HFFc6 (cell line): Measurements from ENCODE around the gene HDAC10. TPM values are rescaled to one million over a fixed set of nuclear protein-coding genes. Genes with fewer than 3 reads are reported as not detected.
A peak's percentile ranks its signal among the peaks of the same experiment; 100 is the strongest.

Experiments used
- DNase-seq: peaks from one replicate; pipeline ENCODE4 v3.0.0-alpha.2; 2018
- H3K27ac Mint-ChIP-seq: 2 replicates; pipeline ENCODE4 v1.8.0; 2020; ENCODE audit warnings: mild to moderate bottlenecking, mixed read lengths
- H3K27me3 Mint-ChIP-seq: 2 replicates; pipeline ENCODE4 v1.8.0; 2021; ENCODE audit warnings: mild to moderate bottlenecking, moderate library complexity, mixed read lengths; ENCODE audit not compliant: insufficient read depth
- H3K36me3 Mint-ChIP-seq: 2 replicates; pipeline ENCODE4 v1.8.0; 2021; ENCODE audit warnings: low read depth, mixed read lengths
- H3K4me1 Mint-ChIP-seq: 2 replicates; pipeline ENCODE4 v1.8.0; 2020; ENCODE audit warnings: low read depth, mixed read lengths
- H3K4me3 Mint-ChIP-seq: 2 replicates; pipeline ENCODE4 v1.8.0; 2020; ENCODE audit warnings: mild to moderate bottlenecking, moderate library complexity, mixed read lengths
- H3K9me3 Mint-ChIP-seq: 2 replicates; pipeline ENCODE4 v1.8.0; 2020; ENCODE audit warnings: mild to moderate bottlenecking, mixed read lengths
- CTCF ChIP-seq: fragments of 200-600 bp; sonication (generic); IDR thresholded peaks from 2 replicates; pipeline ENCODE4 v1.5.0; 2021; ENCODE audit warnings: antibody characterized with exemption, mild to moderate bottlenecking
- total RNA-seq, 6 experiments: library from RNA; stranded (reverse); fragmentation: NEBNext Ultra II Directional; extraction: Animal tissue kit (Norgen Biotek cat#: 25700); gene quantifications; 2 replicates in 1 of 6; 3 replicates in 5 of 6; pipeline ENCODE4 v1.2.3, GENCODE V29; 2021

Gene HDAC10
- total RNA-seq, 6 experiments from 2014 or later, result 24.2 to 30.9 (median 28.9) TPM

DNA sequence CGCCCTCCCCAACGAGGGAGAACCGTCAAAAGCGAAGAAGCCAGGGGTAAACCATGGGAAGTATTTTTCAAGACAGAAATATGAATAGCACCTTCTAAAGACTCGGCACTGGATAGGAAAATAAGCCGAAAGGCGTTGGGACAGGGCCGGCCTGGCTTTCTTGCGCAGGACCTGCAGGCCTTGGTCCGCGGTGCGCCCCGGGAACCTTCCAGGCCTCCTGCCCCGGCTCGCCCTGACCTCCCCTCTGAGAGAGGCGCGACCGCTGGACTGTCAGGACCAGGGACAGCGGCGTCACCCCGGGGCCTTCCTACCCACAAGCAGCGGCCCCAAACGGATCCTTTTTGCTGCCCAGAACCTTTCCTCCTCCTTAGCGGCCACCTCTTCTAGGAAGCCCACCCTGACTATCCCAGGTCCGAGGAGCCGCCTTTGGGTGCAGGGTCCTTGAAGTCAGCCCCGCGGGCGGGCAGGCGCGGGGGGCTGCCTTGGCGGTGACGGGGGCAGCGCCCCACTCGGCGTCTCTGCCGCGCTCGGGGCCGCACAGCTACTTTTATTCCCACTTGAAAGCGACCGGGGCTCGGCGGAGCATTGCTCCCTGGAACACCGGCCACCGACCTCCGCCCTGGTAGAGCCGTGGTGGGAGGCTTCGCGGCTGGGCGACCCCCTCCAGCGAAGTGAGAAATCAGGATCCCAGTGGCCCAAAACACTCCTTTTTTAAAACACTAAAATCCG lies 19.8 kb upstream of the HDAC10 start:
- peaks cover 7% of the 10 kb centered on the region; the same call in 1 of the 2 replicates for H3K4me1 Mint-ChIP-seq
- no peak for TF ChIP-seq CTCF
- H3K4me3 Mint-ChIP-seq, result peak overlapping the region; percentile 69
- H3K27ac Mint-ChIP-seq, result no peak overlapping the region
- peak; percentile 63 for DNase-seq
- peaks cover 8% of the 10 kb centered on the region for H3K27me3 Mint-ChIP-seq
- H3K9me3 Mint-ChIP-seq, result no peaks in the 10 kb centered on the region
- peaks cover 6% of the 10 kb centered on the region; the same call in 1 of the 2 replicates for H3K36me3 Mint-ChIP-seq

DNA sequence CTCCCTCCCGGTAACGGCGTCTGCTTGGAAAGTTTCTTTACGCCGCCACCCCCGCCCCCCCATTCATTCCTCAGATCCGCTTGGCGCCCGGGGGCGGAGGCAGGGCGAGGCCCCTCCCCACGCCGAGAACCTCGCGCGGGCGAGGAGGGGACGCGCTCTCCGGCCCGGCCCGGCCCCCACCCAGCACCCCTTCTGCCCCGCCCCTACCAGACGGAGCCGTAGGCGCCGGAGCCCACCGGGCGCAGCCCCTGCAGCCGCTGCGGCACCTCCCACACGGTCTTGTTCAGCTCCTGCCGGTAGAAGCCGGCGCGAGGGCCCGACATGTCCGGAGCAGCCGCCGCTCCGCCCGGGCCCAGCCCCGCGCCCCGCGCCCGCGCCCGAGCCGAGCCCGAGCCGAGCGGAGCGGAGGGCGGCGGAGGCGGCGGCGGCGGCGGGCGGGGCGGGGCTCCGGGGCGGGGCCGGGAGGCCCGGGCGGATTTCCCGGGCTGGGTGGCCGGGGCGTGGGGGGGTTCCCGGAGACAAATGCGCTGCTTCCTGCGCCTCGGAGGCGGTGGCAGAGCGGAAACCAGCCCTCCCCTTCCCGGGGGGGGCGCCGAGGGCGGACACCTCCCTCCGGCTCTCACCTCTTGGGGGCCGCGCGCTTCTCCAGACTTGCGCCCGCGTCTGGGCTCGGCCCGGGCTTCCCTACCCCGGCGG lies 19.1 kb upstream of the HDAC10 start, which contains the start of gene MAPK11:
Gene MAPK11, minus strand, starts transcription at position 411 of the 696 bp plus-strand sequence. Its CDS starts 88 bp downstream, at position 323.
- Mint-ChIP-seq H3K9me3 (no peaks in the 10 kb centered on the region), H3K27me3 (peaks cover 8% of the 10 kb centered on the region), H3K4me1 (peaks cover 7% of the 10 kb centered on the region; the same call in 1 of the 2 replicates), H3K4me3 (peak within 1 kb of the TSS; percentile 69), H3K27ac (no peak within 1 kb of the TSS), H3K36me3 (peaks cover 6% of the 10 kb centered on the region; the same call in 1 of the 2 replicates)
- no peak for DNase-seq
- no peak for TF ChIP-seq CTCF

DNA sequence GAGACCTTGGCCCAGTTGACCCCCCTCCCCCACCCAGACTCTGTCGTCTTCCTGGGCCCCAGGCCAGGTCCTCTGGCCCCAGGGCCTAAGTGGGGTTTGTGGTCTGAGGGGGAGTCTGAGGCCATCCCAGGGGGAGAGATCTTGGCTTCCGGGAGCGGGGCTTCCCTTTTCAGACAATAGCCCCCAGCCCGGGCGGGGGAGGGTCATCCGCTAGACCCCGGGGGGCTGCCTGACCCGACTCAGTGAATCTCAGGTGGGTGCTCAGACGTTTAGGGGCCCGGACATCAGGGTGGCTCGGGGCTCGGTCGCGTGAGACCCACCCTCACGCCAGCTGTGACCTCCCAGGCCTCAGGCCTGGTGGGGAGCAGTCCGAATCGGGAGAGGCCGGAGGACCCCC lies 18.5 kb upstream of the HDAC10 start:
- Mint-ChIP-seq H3K4me1 (peaks cover 7% of the 10 kb centered on the region; the same call in 1 of the 2 replicates), H3K27ac (no peak overlapping the region), H3K4me3 (peak overlapping the region; percentile 51), H3K9me3 (no peaks in the 10 kb centered on the region), H3K36me3 (peaks cover 6% of the 10 kb centered on the region; the same call in 1 of the 2 replicates), H3K27me3 (peaks cover 8% of the 10 kb centered on the region)
- TF ChIP-seq CTCF, result no peak
- no peak for DNase-seq

DNA sequence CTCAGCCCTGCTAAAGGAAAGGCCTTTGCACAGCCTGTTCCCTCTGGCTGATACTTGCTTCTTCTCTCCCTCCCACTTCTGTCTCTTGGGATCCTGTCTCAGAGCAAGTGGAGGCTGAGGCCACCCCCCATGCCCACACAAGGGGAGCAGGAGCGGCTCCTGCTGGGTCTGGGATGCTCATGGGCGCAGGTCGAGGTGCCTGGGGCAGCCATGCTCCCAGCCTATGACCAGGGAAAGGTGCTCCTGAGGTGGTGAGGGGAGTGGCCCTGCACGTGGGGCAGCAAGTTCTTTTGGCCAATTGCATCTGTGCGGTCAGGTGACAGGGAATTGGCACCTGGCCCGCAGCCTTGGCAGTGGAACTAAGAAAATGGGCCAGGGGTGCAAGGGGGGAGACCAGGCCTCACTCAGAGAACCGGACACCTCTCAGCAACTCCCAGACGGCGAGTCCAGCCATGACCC lies 17.6 kb upstream of the HDAC10 start:
- peaks cover 8% of the 10 kb centered on the region for H3K27me3 Mint-ChIP-seq
- DNase-seq, result no peak
- peaks cover 1% of the 10 kb centered on the region; the same call in 1 of the 2 replicates for H3K4me1 Mint-ChIP-seq
- H3K9me3 Mint-ChIP-seq, result no peaks in the 10 kb centered on the region
- no peak overlapping the region for H3K4me3 Mint-ChIP-seq
- TF ChIP-seq CTCF, result no peak
- no peak overlapping the region for H3K27ac Mint-ChIP-seq
- peaks cover under 1% of the 10 kb centered on the region; the same call in 1 of the 2 replicates for H3K36me3 Mint-ChIP-seq

DNA sequence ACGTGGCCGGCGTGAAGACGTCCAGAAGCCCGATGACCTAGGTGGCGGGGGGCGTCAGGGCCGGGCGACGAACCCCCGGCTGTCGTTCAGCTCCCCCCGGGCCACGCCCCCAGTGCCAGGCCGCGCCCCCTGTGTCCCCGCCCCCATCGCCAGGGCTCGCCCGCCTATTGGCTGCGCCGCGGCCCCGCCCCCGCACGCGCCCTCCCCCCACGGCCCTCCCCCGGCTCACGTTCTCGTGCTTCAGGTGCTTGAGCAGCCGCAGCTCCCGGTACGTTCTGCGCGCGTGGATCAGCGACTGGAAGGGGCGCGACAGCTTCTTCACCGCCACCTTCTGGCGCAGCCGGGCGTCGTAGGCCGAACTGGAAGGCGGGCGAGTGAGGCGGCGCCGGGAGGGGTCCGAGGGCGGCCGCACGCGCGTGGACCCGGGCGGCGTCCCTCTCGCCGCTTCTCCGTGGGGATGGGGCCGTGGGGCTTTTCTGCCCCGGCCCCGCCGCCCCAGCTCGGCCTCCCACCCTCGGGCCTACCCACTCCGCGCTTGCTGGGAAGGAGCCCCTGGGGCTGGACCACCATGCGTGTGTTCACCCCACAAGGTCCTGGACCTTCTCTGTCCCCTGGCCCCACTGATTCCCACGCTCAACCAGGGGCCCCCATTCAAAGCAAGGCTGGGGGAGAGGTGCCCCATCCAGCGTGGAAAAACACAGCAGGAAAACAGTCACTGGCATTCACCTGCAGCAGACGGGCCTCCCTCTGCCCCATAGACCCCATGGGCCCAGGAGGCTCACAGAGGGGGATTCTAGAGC lies 16.7 kb upstream of the HDAC10 start:
- no peaks in the 10 kb centered on the region for H3K9me3 Mint-ChIP-seq
- H3K27ac Mint-ChIP-seq, result no peak overlapping the region
- H3K4me1 Mint-ChIP-seq, result peaks cover under 1% of the 10 kb centered on the region; the same call in 1 of the 2 replicates
- peak; percentile 35; the same call in 1 of the 2 replicates for TF ChIP-seq CTCF
- H3K4me3 Mint-ChIP-seq, result no peak overlapping the region
- H3K36me3 Mint-ChIP-seq, result no peaks in the 10 kb centered on the region
- DNase-seq, result peak; percentile 41
- H3K27me3 Mint-ChIP-seq, result peaks cover 8% of the 10 kb centered on the region
